Calu3 (cell line): ENCODE data around the gene PSMC4. TPM values are rescaled to one million over a fixed set of nuclear protein-coding genes. Genes with fewer than 3 reads are reported as not detected.

Experiments
- BruUV-seq: library from RNA; stranded (reverse); fragments of 400-500 nt; replicated peaks from 2 replicates; lab custom pipeline; 2021; lab: Mats Ljungman, UMichigan
- CTCF ChIA-PET: fragments of 300-600 bp; sonication (Branson Sonifier 250); formaldehyde crosslinking; loops from one replicate; lab custom pipeline; 2022; ENCODE audit warnings: antibody characterized with exemption; lab: Charles Lee
- DNase-seq: peaks from one replicate; pipeline ENCODE4 v3.0.0; 2022
- H3K27ac Mint-ChIP-seq: one replicate; pipeline ENCODE4 v1.8.0; 2022; ENCODE audit warnings: mixed read lengths; ENCODE audit not compliant: unreplicated experiment
- H3K27me3 Mint-ChIP-seq: one replicate; pipeline ENCODE4 v1.8.0; 2022; ENCODE audit warnings: mixed read lengths; ENCODE audit not compliant: unreplicated experiment
- H3K36me3 Mint-ChIP-seq: one replicate; pipeline ENCODE4 v1.8.0; 2022; ENCODE audit warnings: mild to moderate bottlenecking, moderate library complexity, mixed read lengths; ENCODE audit not compliant: insufficient read depth, unreplicated experiment
- H3K4me1 Mint-ChIP-seq: one replicate; pipeline ENCODE4 v1.8.0; 2022; ENCODE audit warnings: mild to moderate bottlenecking, low read depth, mixed read lengths; ENCODE audit not compliant: unreplicated experiment
- H3K4me3 Mint-ChIP-seq: one replicate; pipeline ENCODE4 v1.8.0; 2022; ENCODE audit warnings: mild to moderate bottlenecking, low read depth, moderate library complexity, mixed read lengths; ENCODE audit not compliant: unreplicated experiment
- H3K9me3 Mint-ChIP-seq: one replicate; pipeline ENCODE4 v1.8.0; 2022; ENCODE audit warnings: low read depth, mixed read lengths; ENCODE audit not compliant: unreplicated experiment
- intact Hi-C: fragments of 100-400 bp; cut with micrococcal nuclease; formaldehyde crosslinking; loops from one replicate; pipeline ENCODE4 v1.10.0; 2022; ENCODE audit not compliant: unreplicated experiment
- total RNA-seq: library from RNA; stranded (reverse); gene quantifications from 2 replicates; pipeline ENCODE4 v1.2.3, GENCODE V29; 2022
- TF ChIP-seq, protein P1 (sequence below): fragments of 200-600 bp; IDR thresholded peaks from one replicate; pipeline ENCODE4 v1.8.0; 2022; ENCODE audit warnings: antibody characterized with exemption; ENCODE audit not compliant: unreplicated experiment

PSMC4 gene
- total RNA-seq, 1 experiment from 2014 or later: 300 TPM

DNA sequence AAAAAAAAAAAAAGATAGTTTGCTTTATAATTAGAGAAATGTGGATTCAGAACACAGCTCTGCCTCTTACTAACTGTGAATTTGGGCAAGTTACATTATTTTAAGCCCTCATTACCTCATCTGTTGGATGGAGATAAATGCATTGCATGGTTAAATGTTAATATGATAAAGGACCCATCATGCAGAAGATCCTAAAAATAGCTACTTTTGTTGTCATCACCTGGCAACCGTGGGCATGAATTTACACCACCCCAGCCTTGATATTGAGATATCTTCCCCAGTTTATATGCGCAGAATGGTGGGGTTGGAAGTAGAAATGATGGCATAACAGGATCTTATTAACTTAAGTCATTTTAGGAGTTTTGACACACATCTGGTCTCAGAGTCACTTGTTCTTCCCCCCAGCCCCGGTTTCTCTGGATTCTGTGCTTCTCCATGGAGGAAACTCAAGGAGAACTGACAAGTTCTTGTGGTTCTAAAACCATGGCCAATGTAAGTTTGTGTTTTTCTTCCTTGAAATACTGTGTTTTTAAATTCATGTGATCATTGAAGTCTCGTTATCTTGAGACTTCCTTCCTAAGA lies 34.8 kb downstream of the PSMC4 start:
- TF ChIP-seq, protein P1, sequence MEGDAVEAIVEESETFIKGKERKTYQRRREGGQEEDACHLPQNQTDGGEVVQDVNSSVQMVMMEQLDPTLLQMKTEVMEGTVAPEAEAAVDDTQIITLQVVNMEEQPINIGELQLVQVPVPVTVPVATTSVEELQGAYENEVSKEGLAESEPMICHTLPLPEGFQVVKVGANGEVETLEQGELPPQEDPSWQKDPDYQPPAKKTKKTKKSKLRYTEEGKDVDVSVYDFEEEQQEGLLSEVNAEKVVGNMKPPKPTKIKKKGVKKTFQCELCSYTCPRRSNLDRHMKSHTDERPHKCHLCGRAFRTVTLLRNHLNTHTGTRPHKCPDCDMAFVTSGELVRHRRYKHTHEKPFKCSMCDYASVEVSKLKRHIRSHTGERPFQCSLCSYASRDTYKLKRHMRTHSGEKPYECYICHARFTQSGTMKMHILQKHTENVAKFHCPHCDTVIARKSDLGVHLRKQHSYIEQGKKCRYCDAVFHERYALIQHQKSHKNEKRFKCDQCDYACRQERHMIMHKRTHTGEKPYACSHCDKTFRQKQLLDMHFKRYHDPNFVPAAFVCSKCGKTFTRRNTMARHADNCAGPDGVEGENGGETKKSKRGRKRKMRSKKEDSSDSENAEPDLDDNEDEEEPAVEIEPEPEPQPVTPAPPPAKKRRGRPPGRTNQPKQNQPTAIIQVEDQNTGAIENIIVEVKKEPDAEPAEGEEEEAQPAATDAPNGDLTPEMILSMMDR: no peak
- H3K4me3 Mint-ChIP-seq: no peak overlapping the region
- CTCF ChIA-PET: no interaction called here

DNA sequence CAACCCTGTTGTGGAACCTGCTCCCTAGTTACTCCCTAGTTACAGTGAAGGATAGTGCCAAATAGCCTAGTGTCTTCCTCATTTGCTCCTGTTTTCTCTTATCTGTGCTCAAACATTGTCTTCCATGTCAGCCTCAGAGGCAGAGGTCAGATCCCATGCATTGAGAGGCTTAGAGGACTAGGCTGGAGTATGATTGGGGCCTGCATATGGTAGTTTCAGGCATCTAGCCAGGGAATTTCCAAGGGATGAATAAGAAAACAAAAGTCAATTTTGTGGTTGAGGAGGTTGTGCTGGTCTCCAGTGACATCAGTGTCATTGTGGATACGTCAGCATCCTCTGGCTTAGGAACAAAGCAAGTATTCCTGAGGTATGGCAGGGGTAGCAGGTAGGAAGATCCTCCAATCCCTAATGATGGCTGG lies 35.3 kb downstream of the PSMC4 start:
- intact Hi-C loops: no loop called here
- no TSS peak for BruUV-seq
- Mint-ChIP-seq H3K4me3 (no peak overlapping the region), H3K9me3 (peaks cover 7% of the 10 kb centered on the region), H3K27me3 (no peaks in the 10 kb centered on the region), H3K4me1 (peaks cover 9% of the 10 kb centered on the region), H3K36me3 (peaks cover 5% of the 10 kb centered on the region), H3K27ac (peak overlapping the region; percentile 28)
- DNase-seq: peak; percentile 31
- TF ChIP-seq, protein P1: no peak
- CTCF ChIA-PET: no interaction called here

More for the DNA sequence above, 34.8 kb downstream of the PSMC4 start:
- H3K27ac Mint-ChIP-seq: peak overlapping the region; percentile 28
- DNase-seq: no peak
- no peaks in the 10 kb centered on the region for H3K27me3 Mint-ChIP-seq
- intact Hi-C loops: no loop called here
- H3K36me3 Mint-ChIP-seq: peaks cover 5% of the 10 kb centered on the region
- peaks cover 7% of the 10 kb centered on the region for H3K9me3 Mint-ChIP-seq
- BruUV-seq: no TSS peak
- peaks cover 9% of the 10 kb centered on the region for H3K4me1 Mint-ChIP-seq

DNA sequence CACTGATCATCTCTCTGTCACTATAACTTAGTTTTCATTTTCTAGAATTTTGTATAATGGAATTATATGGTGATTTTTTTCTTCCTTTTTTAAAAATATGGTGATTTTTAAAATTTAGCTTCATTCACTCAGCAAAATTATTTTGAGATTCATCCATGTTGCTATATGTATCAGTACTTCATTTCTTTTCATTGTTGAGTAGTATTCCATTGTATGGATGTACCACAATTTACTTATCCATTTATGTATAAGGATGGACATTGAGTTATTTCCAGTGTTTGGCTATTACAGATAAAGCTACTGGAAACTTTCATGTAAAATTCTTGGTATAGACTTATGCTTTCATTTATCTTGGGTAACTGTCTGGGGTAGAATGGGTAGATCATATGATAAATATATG lies 38.7 kb downstream of the PSMC4 start:
- Mint-ChIP-seq H3K4me3 (no peak overlapping the region), H3K36me3 (peaks cover 5% of the 10 kb centered on the region), H3K27me3 (no peaks in the 10 kb centered on the region), H3K9me3 (peaks cover 20% of the 10 kb centered on the region), H3K4me1 (peaks cover 9% of the 10 kb centered on the region), H3K27ac (no peak overlapping the region)
- DNase-seq: no peak
- TF ChIP-seq, protein P1: no peak
- BruUV-seq: no TSS peak
- intact Hi-C loops: no loop called here
- CTCF ChIA-PET: no interaction called here

DNA sequence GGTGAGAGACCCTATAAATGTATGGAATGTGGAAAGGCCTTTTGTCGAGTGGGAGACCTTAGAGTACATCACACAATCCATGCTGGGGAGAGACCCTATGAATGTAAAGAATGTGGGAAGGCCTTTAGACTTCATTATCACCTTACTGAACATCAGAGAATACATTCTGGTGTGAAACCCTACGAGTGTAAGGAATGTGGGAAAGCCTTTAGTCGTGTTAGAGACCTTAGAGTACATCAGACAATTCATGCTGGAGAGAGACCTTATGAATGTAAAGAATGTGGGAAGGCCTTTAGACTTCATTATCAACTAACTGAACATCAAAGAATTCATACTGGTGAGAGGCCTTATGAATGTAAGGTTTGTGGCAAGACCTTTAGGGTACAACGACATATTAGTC lies 43.0 kb downstream of the PSMC4 start:
- H3K36me3 Mint-ChIP-seq: peaks cover 5% of the 10 kb centered on the region
- no peak overlapping the region for H3K27ac Mint-ChIP-seq

More for the DNA sequence above, 43.0 kb downstream of the PSMC4 start:
- intact Hi-C loops: no loop called here
- BruUV-seq: no TSS peak
- Mint-ChIP-seq H3K27me3 (no peaks in the 10 kb centered on the region), H3K9me3 (peaks cover 22% of the 10 kb centered on the region), H3K4me3 (no peak overlapping the region), H3K4me1 (no peaks in the 10 kb centered on the region)
- TF ChIP-seq, protein P1: no peak
- DNase-seq: no peak
- CTCF ChIA-PET: no interaction called here
